Thyroid gland (tissue), 4 donors: ENCODE measurements around the gene GJC2. TPM values are rescaled to one million over a fixed set of nuclear protein-coding genes. Genes with fewer than 3 reads are reported as not detected.

ENCODE experiments used
- DNase-seq, 2 donors: peaks; one replicate each; pipeline ENCODE4 v3.0.0-alpha.2; 2019
- H3K27ac ChIP-seq, 3 donors: fragments of 200-600 bp; sonication (generic); 1 replicate in 2 of 3; 2 replicates in 1 of 3; pipeline ENCODE4 v1.5.1; 2016 to 2019; ENCODE audit warnings: mild to moderate bottlenecking in 1 of 3, moderate library complexity in 1 of 3
- H3K27me3 ChIP-seq: fragments of 200-600 bp; sonication (generic); one replicate; pipeline ENCODE4 v1.5.1; 2019
- H3K36me3 ChIP-seq, 2 donors: fragments of 200-600 bp; sonication (generic); one replicate each; pipeline ENCODE4 v1.5.1; 2016 to 2019
- H3K4me1 ChIP-seq, 2 donors: fragments of 200-600 bp; sonication (generic); one replicate each; pipeline ENCODE4 v1.5.1; 2017 to 2019
- H3K4me3 ChIP-seq, 3 donors: fragments of 200-600 bp; sonication (generic); replicated peaks in 1 of 3; 1 replicate in 2 of 3; 2 replicates in 1 of 3; pipeline ENCODE4 v1.5.1; 2016; ENCODE audit warnings: mild to moderate bottlenecking in 1 of 3
- H3K9me3 ChIP-seq: fragments of 200-600 bp; sonication (generic); one replicate; pipeline ENCODE4 v1.5.1; 2017
- CTCF ChIP-seq, 6 experiments: fragments of 200-600 bp in 3 of 6; fragments of 450-650 bp in 3 of 6; sonication (generic) in 3 of 6; IDR thresholded peaks; one replicate each; pipeline ENCODE4 v1.5.1; 2016 to 2019; ENCODE audit warnings: antibody characterized with exemption in 6 of 6, mild to moderate bottlenecking in 2 of 6, inconsistent platforms in 1 of 6, moderate library complexity in 1 of 6
- POLR2A ChIP-seq, 2 donors: fragments of 450-650 bp; IDR thresholded peaks; one replicate each; pipeline ENCODE4 v1.6.1; 2017; ENCODE audit warnings: antibody characterized with exemption in 2 of 2, mild to moderate bottlenecking in 2 of 2, moderate library complexity in 1 of 2
- WGBS, 2 donors: methylation state at CpG; one replicate each; pipeline ENCODE4 v1.1.5; 2017; 5-methylcytosine and 5-hydroxymethylcytosine counted together
- intact Hi-C: fragments of 100-400 bp; cut with DNase I; formaldehyde crosslinking; loops from one replicate; pipeline ENCODE4 v1.15.1; 2023
- total RNA-seq, 4 donors: library from RNA; depleted of rRNA; stranded (reverse); fragments of >200 nt; gene quantifications; one replicate each; pipeline ENCODE4 v1.2.3, GENCODE V29; 2016

GJC2 gene
- total RNA-seq, 4 donors from 2014 or later: 2.1 to 14.0 (median 3.8) TPM

DNA sequence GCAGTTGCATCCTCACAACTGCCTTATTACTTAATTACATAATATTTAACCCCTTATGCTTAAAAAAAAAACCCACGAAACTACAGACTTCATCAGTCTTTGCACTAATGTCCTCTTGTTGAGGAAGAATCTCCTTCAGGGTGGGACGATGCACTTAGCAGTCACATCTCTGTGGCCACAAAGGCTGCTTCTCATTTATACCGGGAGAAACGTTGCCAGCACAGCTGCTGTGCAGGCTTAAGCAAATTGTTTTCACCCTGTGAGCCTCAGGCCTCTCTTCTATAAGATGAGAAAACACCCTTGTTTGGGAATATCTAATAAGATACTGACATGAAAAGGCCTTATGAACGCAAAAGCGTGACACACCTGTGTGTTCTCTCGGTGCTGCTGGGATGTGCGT lies 55.2 kb downstream of the GJC2 start:
- TF ChIP-seq POLR2A (IDR thresholded peaks at IDR 0.05): no peak
- no peak for TF ChIP-seq CTCF (IDR thresholded peaks at IDR 0.05)
- DNase-seq: no peak
- no peak overlapping the region for H3K27ac ChIP-seq
- 64 to 67% methylated on average over 8 of the region's 8 CpGs for WGBS, 2 donors
- H3K4me3 ChIP-seq: no peak overlapping the region
- no peaks in the 10 kb centered on the region for H3K9me3 ChIP-seq
- intact Hi-C loops: no loop called here
- H3K36me3 ChIP-seq: no peaks in the 10 kb centered on the region
- H3K27me3 ChIP-seq: no peaks in the 10 kb centered on the region
- H3K4me1 ChIP-seq: peaks cover 0 to 10% of the 10 kb centered on the region in 2 donors

DNA sequence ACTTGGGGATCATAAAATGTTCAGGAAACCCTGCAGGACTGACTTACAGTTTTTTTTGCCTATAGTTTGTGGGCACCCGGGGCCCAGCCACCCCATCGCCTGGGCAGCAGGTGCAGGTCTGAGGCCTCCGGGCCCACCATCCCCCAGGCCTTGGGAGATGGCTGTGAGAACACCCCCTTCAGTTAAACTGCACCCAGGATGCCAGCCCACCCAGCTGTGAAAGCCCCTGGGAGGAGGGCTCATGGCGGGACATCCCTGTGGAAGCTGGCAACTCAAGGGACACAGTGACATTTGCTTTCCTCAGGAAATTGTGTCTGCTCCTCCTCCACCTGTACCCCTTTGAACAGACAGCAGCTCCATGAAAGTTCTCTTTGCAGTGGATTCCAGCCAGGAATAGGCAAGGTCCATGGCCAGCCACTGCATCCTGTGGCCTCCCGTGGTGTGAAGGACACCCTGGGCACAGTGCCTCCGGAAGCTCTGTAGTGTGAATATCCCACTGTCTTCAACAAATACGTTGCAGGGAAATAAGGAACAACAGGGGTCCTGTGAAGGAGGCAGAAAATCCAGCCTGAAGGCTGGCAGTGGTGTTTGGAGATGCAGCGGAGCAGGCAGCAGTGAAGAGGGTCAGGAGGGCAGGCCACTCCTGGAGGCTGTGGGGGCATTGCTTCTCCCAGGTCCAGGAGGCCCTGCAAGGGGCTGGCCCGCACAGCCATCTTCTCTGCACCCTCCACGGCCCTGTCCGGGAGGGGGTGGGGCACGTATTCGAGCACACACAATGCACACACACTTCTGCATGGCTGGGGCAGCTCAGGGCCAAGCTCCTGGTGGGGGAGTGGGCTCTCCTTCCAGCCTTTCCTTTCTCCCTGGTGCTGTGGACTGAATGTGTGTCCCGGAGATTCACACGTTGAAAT lies 56.1 kb downstream of the GJC2 start:
- Histone ChIP-seq H3K36me3 (no peaks in the 10 kb centered on the region), H3K27me3 (no peaks in the 10 kb centered on the region), H3K4me1 (peaks cover 0 to 10% of the 10 kb centered on the region in 2 donors), H3K27ac (no peak overlapping the region), H3K4me3 (no peak overlapping the region), H3K9me3 (no peaks in the 10 kb centered on the region)
- intact Hi-C loops: no loop called here
- DNase-seq: no peak
- 33 to 40% methylated on average over 9 to 14 of the region's 15 CpGs for WGBS, 2 donors
- TF ChIP-seq POLR2A (IDR thresholded peaks at IDR 0.05): no peak
- TF ChIP-seq CTCF (IDR thresholded peaks at IDR 0.05): no peak

GRCh38 chr1:228206582-228207351 lies 57.0 kb downstream of the GJC2 start:
- DNase-seq: no peak
- intact Hi-C loops: no loop called here
- whole genome bisulfite sequencing, 2 donors: 52 to 65% methylated on average over 3 to 11 of the region's 16 CpGs

DNA sequence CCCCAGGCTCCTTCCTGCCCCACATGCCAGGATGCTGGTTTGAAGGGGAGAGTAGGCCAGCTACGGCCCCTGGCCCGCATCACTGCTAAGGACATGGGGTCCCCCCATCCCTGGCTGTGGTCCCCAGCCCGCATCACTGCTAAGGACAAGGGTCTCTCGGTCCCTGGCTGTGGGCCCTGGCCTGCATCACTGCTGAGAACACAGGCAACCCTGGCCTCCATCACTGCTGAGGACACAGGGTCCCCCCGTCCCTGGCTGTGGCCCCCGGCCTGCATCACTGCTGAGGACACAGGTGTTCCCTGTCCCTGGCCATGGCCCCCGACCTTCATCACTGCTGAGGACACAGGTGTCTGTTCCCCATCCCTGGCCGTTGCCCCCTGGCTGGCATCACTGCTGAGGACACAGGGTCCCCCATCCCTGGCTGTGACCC lies 57.7 kb downstream of the GJC2 start:
- Histone ChIP-seq H3K4me1 (peaks cover 0 to 11% of the 10 kb centered on the region in 2 donors), H3K36me3 (no peaks in the 10 kb centered on the region), H3K9me3 (no peaks in the 10 kb centered on the region), H3K4me3 (no peak overlapping the region), H3K27me3 (no peaks in the 10 kb centered on the region), H3K27ac (no peak overlapping the region)
- no peak for DNase-seq
- 87 to 93% methylated on average over 3 to 7 of the region's 8 CpGs for WGBS, 2 donors
- TF ChIP-seq POLR2A (IDR thresholded peaks at IDR 0.05) (no peak), CTCF (IDR thresholded peaks at IDR 0.05) (no peak)
- intact Hi-C loops: no loop called here

More at GRCh38 chr1:228206582-228207351, 57.0 kb downstream of the GJC2 start:
- Histone ChIP-seq H3K4me1 (peaks cover 0 to 10% of the 10 kb centered on the region in 2 donors), H3K27ac (no peak overlapping the region), H3K9me3 (no peaks in the 10 kb centered on the region), H3K36me3 (no peaks in the 10 kb centered on the region), H3K27me3 (no peaks in the 10 kb centered on the region), H3K4me3 (no peak overlapping the region)
- TF ChIP-seq POLR2A (IDR thresholded peaks at IDR 0.05) (no peak), CTCF (IDR thresholded peaks at IDR 0.05) (no peak)
